ENCODE data around the gene PRRX2.

PRRX2 gene

DNA sequence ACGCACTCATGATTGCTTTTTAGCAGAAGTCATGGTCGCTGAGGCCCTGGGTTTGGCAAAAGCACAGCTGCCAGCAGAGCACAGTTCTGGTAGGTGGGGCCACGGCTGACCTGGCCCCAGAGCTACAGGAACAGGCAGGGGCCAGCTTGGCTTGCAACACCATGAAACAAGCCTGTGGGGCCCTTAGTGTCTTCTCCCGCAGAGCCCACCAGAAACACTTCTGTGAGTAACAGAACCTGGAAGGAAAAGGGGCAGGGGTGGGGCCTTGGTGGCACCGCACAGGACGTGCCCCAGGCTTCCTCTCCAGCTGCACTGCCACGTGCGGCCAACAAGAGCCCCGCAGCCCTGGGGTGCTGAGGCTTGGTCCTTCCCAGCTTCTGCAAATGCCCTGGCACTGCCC, 28.3 kb upstream of the PRRX2 start:
- no peak for DNase-seq

DNA sequence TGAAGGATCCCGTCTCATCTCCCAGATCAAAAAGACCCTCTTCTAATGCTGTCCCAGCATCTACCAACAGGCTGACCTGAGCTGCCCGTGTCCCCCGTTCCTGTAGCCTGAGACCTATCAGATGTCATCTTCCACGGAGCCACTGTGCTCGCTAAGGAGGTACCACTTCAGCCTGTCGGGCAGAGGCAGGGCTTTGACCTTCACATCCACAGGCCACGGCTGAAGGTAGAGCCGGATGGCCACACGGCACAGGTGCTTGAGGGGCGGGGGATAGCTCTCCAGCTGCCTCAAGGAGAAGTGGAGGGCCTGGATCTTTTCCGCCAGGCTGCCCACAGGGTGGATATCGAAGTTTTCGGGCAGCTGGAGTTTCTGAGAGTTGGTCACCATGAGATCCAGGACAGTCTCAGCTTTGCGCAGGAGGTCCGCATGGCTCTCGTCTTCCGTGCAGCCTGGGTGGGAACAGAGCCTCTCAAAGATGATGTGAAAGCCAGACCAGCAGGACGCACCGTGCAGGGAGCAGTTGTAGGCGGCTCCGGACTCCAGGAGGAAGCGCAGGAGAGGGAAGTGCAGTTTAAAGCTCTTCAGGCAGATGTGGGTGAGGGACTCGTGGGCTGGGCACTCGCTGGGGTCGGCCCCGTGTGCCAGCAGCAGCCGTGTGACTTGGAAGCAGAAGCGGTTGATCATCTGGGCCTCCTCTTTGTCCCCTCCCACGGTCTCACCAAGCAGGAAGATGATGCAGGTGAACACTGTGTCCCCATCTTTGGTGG, 27.6 kb upstream of the PRRX2 start:
- DNase-seq: no peak

DNA sequence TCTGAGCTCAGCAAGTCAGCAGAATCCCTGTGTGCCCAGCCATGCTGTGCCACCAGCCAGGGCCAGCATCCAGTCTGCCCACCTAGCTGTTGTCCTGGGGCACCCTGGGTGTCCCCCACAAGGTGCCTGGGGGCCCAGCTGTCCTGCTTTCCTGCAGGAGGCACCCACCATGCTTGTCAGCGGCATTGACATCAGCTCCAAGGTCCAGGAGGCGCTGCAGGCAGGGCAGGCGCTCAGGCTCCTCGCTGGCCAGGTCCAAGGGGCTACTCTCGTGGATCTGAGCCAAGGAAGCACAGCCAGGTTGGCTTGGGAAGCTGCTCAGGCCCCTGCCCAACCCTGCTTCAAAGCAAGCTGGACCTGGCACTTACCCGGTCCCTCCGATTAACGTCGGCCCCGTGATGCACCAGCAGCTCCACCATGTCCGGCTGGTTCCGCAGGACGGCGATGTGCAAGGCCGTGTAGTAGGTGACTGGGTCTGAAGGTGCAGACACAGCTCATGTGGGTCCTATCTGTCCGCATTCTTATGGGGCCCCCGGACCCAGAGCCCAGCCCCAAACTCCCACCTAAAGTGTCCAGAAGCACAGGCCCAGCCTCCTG, 26.3 kb upstream of the PRRX2 start:
- no peak for DNase-seq

DNA sequence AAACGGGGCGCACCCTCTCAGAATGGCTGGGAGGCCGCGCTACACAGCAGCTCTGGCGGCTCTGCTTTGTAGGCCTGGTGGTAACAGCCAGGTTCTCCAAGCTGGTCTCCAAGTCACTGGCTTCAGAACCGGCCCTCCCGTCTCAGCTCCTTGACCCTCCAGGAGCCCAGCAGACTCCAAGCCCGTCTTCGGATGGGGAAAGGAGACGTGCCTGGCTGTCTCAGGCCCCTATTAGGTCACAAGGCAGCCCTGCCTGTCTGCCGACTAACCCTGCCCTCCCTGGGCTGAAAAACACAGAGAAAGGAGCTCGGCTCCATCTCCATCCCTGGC, 25.7 kb upstream of the PRRX2 start:
- no peak for DNase-seq

DNA sequence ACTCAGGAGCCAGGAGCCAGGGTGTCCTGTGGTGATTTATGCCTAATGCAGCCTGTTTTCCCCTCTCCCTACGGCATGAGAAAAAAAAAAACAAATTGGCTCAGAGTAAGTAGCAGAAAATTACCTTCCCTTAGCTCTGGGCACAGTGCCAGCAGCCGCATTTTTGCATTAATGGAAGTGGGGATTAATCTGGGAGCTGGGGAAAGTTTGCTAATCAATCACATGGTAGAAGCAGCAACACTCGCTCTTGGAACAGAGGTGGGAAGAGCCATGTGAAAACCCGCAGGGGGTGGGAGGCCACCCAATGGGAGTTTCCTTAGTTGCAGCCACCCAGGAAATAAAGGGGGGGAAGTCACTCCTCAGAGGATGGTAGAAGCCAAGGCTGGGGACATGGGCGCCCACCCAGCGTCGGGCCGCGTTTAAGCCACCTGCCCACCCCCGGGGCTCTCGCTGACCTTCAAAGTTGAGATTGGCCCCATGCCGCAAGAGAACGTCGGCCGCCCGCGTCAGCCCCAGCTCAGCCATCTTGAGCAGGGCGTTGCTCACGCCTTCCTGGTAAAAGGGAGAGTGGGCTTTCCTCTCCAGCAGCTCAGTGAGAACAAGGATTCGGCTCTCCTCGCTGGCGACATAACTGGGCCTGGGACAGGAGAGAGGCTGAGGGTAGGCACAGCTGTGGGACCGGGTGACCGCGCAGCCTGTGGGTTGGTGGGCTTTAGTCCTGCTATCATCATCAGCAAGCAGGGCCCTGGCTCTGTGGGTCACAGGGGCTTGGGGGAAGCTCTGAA, 25.2 kb upstream of the PRRX2 start:
- DNase-seq: peak; percentile 82

DNA sequence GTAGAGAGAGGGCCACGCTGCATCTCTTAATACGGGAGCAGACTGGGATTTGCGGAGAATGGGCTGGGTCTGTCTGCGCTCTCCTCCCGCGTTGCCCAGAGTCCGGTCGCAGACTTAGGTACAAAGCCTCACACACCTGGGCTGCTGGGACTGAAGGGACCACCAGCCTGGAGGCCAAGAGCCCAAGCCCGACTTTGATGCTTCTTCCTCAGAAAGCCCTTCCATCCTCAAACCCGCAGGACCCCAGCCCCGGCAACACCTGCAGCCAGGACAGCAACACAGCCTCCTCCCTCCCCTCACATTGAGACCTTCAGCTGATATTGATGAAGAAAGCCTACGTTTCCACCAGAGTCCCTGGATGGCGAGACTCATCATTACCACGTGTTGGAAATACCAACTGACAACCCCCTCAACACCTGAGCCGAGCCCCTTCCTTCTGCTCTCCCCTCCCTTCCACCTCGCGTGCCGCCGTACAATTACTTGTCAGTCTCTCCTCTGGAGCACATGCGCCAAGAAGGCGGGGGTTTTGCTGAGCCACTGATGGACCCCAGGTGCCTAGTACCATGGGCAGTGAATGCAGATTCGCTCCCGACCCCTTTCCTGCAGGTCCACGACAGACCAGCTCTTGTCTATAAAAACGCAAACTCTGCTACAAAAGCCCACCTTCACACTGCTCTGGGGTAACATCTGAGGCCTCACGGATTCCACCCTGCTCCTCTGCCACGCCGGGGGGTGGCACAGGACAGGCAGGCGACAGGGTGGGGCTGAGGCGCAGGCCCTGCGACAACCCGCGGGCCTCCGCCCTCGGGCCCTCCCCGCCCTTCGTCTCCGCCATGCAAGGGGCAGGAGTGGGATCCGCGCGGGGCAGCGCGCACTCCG, 24.3 kb upstream of the PRRX2 start:
- DNase-seq: no peak

DNA sequence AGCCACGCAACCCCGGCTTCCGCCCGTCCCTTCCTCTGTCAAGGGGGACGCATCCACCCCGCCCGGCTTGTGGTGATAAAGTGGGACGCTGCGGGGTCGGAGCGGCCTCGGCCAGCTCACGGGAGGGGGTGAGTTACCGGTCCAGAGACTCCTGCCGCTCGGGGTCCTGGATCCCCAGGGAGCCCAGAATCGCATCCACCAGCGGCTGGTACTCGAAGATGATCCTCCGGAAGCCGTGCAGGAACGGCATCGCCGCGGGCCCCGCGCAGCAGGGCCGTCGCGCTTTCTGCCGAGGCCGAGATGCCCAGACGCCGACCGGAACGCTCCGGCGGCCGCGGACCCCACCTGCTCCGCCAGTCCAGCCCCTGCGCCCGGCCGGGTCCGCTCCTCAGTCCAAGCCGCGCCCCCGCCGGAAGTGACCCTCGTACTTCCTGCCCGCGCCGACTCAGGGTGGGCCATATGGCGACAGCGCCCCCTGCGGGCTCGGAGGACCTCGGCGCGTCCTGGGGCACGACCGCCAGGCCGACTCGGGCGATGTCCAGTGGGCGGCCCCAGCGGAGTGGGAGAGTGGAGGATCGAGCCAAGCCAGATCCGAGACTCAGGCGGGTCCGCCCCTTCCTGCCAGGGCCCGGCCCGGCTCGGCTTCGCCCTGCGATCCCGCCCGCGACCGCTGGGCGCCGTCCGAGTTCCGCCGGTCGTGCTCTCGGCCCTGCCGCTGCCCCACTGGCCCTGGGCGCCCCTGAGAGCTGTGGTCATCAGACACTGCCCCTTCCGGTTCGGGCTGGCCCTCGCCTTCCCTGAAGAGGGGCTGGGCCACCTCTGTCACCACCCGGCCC, 23.5 kb upstream of the PRRX2 start, which contains the start of gene ASB6:
Gene ASB6 (minus strand): TSS at position 402 of the 836 bp plus-strand sequence. CDS start 152 bp downstream, at position 250.
- peak; percentile 97 for DNase-seq

DNA sequence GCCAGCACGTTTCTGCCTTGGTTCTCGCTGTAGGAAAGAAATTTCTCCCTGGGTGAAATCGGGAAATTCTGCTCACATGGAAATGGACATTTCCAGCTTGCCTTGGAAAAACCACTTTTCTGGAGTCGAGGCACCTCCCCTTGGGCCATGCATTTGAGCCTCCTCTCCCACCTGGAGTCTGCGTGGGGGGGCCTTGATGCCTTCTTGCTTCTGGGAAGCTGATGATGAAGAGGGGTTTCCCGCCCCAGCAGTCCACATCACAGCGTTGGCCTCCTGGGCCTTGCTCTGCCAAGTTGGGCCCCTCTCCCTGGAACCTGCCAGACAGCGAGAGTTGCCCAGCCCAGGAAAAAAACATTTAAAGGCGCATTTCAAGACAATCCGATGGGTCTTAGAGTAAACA, 21.7 kb upstream of the PRRX2 start:
- no peak for DNase-seq

DNA sequence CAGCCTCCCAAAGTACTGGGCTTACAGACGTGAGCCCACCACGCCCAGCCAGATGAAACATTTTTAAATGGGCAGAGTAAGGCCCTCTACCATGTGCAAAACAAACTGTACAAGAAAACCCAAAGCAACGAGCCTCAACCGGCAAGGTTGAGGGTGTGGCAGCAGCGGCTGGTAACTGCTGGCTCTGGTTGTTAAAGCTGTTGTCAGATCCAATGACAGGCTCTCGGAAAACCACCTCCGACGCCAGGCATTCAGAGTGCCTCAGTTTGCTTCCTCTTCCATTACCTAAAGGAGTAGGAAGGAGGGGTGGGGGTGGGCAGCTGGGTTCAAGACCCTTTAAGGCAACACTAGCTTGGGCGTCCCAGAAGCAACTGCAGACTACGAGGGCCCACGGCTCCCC, 21.1 kb upstream of the PRRX2 start:
- no peak for DNase-seq

DNA sequence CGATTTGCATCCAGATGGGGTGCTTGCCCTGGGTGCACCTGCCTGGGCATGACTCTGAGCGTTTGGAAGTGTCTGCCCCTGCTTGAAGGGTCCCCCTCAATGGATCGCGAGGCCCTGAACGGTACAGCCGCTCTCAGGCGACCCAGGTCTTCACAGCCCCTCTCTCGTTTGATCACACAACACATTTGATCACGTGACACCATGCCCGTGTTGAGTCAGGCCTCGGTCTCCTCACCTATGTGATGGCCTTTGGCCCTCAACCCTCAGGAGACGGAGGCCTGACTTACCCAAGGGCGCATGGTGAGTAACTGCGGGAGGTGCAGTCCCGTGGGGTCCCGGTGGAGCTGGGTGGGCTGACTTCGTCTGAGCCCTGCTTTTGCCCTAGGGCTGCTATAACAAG, 20.5 kb upstream of the PRRX2 start:
- DNase-seq: no peak

DNA sequence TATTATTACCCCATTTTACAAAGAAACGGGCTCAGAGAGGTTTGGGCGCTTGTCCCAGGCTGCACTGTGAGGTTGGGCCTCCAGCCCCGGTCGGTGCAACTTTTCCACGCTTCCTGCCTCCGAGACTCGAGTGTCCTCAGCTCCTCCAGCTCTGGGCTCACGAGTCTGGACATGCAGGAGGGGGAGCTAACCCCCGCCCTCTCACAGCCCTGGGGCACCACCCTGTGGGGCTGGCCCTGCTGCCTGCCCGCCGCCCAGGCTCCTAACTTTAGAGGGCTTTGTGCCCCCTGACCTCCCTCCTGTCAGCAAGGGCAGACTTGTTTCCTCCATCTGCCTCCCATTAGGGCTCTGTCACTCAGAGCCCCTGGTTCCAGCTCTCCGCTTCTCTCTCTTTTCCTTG, 19.2 kb upstream of the PRRX2 start:
- no peak for DNase-seq

DNA sequence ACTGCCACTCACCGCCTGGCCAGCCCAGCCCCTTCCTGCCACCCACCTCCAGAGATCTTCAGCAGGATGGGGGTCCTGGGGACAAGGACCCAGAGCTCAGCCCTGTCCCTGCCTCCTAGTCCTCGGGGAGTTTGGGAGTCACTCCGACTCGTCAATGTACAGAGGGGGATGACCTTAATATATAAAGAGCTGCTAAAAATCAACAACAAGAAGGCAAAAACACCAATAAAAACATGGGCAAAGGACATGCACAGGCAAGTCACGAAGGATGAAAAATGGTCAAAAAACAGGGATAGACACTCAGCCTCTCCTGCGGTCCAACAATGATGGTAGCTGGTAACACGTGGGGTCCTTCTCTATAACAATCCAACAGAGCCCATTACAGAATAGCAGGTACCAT, 18.8 kb upstream of the PRRX2 start:
- no peak for DNase-seq

DNA sequence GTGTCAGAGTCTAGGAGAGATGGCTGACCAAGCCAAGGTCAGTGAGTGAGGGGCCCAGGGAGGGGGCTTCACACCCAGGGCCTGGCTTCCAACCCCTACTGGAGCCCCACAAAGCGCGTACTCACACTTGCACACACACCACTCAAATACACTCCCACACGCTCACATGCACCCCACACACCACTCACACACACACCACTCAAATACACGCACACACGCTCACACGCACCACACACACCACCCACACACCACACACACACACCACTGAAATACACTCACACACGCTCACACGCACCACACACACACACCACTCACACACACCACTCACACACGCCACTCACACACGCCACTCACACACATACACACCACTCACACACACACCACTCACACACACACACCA, 17.8 kb upstream of the PRRX2 start:
- DNase-seq: no peak

DNA sequence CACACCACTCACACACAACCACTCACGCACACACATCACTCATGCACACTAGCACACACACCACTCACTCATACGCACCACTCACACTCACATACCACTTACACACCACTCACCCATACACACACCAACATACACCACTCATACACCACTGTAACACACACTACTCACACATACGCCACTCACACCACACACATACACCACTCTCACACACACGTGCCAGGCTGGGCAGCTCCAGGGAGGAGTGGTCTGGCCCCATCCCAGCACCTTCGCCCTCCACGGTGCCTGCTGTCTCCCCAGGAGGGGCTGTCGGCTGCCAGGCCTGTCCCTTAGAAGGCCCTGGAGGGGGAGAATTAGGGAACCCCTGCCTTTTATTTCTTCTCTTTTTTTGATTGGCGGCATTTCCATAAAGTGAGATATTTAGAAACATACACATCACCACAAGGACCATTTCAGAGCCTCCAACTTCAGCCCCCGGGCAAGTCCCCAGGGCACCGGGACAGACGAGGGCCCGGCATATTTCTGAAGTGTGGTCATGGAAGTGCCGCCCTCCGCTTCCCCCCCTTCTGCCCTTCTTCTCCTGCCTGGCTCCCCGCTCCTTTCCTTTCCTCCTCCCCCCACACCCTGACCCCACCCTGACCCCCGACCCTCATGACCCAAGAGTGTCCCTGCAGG, 17.2 kb upstream of the PRRX2 start:
- peak; percentile 59 for DNase-seq

DNA sequence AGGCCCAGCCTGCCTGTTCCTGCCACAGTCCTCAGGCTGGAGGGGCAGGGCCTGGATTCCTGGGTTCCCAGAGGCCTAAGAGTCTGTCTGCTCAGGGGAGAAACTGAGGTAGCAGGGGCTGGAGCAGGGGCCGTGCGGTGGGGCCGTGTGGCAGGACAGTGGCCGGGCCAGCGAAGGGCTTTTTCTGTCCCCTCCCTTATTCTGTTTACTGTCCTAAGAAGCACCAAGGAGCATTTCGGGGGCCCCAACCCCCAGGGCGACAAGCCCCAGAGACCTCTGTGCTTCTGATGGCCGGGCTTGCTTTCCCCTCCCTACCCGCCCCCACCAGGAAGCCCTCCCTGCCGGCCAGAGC, 16.7 kb upstream of the PRRX2 start:
- DNase-seq: no peak

DNA sequence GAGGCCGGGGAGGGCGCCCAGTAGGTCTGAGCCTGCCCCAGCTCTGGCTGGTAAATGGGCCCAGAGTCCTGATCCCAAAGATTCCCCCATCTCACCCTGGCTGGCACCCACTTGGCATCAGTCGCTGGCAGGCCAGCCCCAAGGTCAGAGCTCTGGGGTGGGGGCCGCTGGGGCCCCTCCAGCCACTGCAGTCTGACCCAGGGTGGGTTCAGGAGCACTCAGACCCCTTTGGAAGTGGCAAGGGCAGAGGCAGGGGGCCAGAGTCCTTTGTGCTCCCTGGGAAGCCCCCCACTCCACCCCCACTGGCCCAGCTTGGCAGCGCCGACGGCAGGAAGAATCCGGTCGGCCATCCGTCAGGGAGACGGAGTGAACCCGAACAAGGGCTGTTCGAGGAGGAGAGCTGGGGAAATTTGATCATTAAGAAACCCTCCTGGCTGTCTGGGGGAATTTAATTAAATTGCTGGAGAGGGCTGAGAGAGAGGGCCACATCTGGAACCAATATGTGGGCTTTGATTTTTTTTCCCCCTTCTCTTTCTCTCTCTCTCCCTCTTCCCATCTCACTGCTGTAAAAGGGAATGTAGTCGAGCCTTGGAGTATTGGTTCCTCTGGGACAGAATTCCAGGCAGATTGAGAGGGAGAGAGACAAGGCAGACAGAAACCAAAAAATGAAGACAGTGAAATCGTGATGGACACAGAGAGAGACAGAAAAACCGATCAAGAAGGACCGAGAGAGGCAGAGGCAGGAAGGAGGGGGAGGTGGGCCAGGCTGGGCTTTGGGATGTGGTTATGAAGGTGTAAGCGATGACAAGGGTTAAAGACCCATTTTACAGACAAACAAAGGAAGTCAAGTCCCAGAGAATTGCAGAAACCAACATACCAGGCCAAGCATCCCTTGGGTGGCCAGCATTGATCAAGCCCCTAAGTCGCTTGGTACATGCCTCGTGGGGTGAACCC, 15.4 kb upstream of the PRRX2 start:
- DNase-seq: peak; percentile 83

DNA sequence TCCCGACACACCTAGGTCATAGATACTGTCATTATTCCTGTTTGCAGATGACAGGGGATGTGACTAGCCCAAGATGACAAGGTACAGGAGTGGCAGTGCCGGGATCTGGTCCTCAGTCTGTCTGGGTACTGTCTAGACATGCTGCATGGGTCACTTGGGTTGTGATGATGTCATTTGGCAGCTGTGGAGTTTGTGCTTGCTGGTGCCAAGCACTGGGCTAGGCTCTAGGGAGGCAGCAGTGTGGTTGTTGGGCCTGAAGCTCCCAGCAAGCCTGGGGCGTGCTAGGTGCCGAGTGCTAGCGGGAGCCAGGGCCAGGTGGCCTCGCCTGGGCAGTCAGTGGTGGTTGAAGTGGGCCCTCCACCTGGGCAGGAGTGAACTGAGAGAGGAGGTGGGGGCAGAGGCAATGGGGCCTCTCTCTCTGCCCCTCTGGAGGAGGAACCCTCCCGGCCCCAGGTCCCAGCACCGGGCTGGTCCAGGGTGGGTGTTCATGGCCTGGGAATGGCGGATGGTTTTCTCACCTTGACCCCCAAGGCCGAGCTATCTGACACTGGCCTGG, 14.7 kb upstream of the PRRX2 start:
- no peak for DNase-seq

DNA sequence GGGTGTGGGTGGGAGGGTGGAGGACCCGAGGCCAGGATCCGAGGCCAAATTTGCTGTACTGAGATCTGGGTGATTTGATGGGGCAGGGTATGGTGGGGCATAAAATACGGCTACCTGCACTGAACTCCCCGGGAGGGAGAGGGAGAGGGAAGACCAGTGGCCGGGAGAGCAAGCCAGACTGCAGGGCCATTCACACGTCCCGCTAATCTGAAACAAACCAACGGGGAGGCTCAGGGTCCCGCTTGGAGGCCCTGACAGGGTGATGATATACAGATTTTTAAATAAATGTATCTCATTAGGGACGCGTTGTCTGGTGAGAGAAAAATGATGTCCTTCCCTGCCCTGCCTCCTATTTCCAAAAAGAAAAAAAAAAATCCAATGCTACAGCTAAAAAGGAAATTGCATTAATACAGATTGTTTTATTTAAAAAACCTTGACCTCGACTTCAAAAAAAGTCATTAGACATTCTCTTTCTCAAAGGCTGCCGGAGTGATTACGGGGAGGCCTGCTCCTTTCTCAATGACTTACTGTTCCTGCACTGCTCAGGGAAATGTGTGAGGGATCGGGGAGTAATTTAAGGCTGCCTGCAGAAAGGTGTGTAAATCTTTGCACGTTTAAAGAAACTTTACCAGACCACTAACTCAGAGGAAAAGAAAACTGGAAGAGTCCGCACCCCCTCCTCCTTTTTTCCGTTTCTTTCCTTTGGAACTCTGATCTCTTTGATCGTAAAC, 11.5 kb upstream of the PRRX2 start:
- no peak for DNase-seq

DNA sequence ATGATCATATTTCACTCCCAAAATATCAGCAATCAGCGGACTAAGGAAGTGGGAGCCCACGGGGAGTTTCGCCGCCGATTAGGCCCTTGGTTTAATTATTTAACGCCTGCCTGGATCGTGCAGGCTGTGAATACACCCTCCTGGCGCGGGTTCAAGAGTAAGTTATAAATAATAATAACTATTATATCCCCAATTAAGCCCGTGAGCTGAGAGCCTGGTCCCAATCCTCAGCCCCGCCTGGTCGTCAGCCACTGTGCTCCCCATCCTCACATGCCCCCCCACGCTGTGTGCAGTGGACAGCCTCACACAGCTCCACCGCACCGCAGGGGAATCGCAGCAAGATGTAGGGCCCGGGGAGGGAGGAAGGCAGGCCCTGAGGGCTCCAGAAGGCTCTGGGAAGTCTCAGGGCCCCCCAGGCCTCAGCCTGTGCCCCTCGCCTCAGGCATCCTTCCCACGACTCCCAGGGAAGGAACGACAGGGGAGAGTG, 10.8 kb upstream of the PRRX2 start:
- DNase-seq: no peak

All from fibroblast of skin of right biceps (primary cell).